ENCODE results near the gene BCAS4.
A peak's percentile ranks its signal among the peaks of the same experiment; 100 is the strongest.

BCAS4 gene

DNA sequence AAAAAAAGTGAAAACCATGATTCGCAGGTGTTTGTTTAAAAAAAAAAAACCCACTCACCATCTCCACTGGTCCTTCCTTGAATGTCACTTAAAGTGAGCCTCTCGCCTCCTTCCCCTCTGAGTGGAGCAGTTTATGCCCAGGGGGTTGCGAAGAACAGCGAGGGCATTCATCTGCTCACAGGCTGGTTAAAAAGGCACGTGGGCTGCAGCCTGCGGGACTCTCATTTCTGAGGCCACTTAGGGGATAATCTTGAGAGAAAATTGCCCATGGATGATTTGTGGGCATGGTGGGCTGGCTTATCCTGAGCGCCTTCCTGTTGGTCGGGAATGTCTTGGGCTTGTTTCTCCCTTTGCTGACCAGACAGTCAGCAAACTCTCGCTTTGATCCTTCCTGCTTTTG is 18.9 kb downstream of the BCAS4 start:
- no peak overlapping the region for H3K4me3 ChIP-seq (ENCODE audit: low read depth, low read length)
- TF ChIP-seq CTCF (IDR thresholded peaks at IDR 0.05; ENCODE audit: borderline replicate concordance, insufficient read depth, low read depth, low read length), result no peak

DNA sequence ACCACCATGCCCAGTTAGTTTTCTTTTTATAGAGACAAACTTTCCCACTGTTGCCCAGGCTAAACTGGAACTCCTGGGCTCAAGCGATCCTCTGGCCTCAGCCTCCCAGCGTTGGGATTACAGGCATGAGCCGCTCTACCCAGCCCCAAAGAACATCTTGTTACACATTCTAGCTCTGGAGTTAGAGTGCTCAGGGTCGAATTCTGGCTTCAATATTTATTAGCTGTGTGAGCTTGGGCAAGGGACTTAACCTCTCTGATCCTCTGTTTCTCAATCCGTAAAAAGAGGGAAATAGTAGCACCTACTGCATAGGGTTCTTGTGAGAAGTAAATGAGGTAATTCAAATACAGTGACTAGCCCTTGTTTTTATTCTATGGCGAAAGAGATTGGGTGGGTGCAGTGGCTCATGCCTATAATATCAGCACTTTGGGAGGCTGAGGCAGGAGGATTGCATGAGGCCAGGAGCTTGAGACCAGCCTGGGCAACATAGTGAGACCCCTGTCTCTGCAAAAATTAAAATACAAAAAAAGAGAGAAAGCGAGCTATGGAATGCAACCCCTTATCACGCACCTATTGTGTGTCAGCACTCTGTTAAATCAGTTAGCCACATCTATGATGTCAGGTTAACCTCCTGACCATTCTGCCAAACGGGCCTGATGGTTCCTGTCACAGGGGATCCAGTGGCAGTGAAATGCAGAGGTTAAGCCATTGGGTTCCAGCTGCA is 19.7 kb downstream of the BCAS4 start:
- TF ChIP-seq CTCF (IDR thresholded peaks at IDR 0.05; ENCODE audit: borderline replicate concordance, insufficient read depth, low read depth, low read length), result no peak

GRCh38 chr20:50815162-50815989 is 20.5 kb downstream of the BCAS4 start:
- TF ChIP-seq CTCF (IDR thresholded peaks at IDR 0.05; ENCODE audit: borderline replicate concordance, insufficient read depth, low read depth, low read length), result no peak
- H3K4me3 ChIP-seq (ENCODE audit: low read depth, low read length), result peak overlapping the region; percentile 30

More for the DNA sequence above, 19.7 kb downstream of the BCAS4 start:
- no peak overlapping the region for H3K4me3 ChIP-seq (ENCODE audit: low read depth, low read length)

DNA sequence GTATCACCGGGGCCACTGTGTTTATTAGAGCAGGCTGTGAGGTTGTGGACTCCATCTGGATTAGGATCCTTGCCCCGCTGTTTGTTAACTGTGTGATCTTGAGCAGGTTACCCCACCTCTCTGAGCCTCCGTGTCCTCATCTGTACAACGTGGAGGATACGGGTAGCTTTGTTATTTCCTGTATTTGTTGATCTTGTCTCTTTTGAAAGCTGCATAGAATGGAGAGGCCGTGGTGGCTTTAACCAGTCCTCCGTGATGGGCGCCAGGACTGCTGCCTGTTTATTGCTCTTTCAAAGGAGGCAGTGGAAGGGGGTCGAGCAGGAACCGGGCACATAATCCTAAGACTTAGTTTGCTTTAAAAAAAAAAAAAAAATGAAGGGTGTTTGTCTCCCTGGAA is 22.9 kb downstream of the BCAS4 start:
- no peak overlapping the region for H3K4me3 ChIP-seq (ENCODE audit: low read depth, low read length)
- TF ChIP-seq CTCF (IDR thresholded peaks at IDR 0.05; ENCODE audit: borderline replicate concordance, insufficient read depth, low read depth, low read length), result no peak

- no peak overlapping the region for H3K4me3 ChIP-seq (ENCODE audit: low read depth, low read length)
- no peak for TF ChIP-seq CTCF (IDR thresholded peaks at IDR 0.05; ENCODE audit: borderline replicate concordance, insufficient read depth, low read depth, low read length)
Measured at GRCh38 chr20:50819349-50819748, 24.5 kb downstream of the BCAS4 start.

GRCh38 chr20:50820515-50821256 is 25.8 kb downstream of the BCAS4 start:
- TF ChIP-seq CTCF (IDR thresholded peaks at IDR 0.05; ENCODE audit: borderline replicate concordance, insufficient read depth, low read depth, low read length), result no peak
- H3K4me3 ChIP-seq (ENCODE audit: low read depth, low read length), result no peak overlapping the region

Measured in GM12875 (cell line).